GM12878 (cell line): Measurements from ENCODE around the gene PAM. TPM values are rescaled to one million over a fixed set of nuclear protein-coding genes. Genes with fewer than 3 reads are reported as not detected.

Experiments
- ATAC-seq: fragments of 200-7000 bp; cut with Tn5 transposase; 3 replicates; pipeline ENCODE4 v1.9.1; 2020; ENCODE audit warnings: mild to moderate bottlenecking, moderate library complexity
- BruUV-seq: library from RNA; stranded (reverse); fragments of 400-500 nt; replicated peaks from 2 replicates; lab custom pipeline; 2021; lab: Mats Ljungman, UMichigan
- CTCF ChIA-PET: fragments of 300-600 bp; sonication (Branson Sonifier 250); formaldehyde crosslinking; extraction: SDS; loops from one replicate; lab custom pipeline; 2021; ENCODE audit warnings: inconsistent platforms; lab: Yijun Ruan, JAX
- POLR2A ChIA-PET: fragments of 350-600 bp; formaldehyde crosslinking; extraction: SDS; loops from one replicate; lab custom pipeline; 2021; ENCODE audit warnings: inconsistent platforms; lab: Charles Lee
- RAD21 ChIA-PET: fragments of 300-600 bp; sonication (Branson Sonifier 250); formaldehyde crosslinking; loops from one replicate; lab custom pipeline; 2023; ENCODE audit warnings: antibody characterized with exemption; ENCODE audit not compliant: unreplicated experiment; lab: Charles Lee
- SMC1A ChIA-PET: fragments of 300-600 bp; sonication (Branson Sonifier 250); formaldehyde crosslinking; loops from one replicate; lab custom pipeline; 2023; ENCODE audit not compliant: unreplicated experiment, uncharacterized antibody; lab: Charles Lee
- DNase-seq: peaks from one replicate; pipeline ENCODE4 v3.0.0-alpha.2; 2011; ENCODE audit warnings: low read depth, low spot score
- FAIRE-seq: peaks from 3 replicates; lab custom pipeline; 2011; peaks lifted over from hg19 to GRCh38; lab: Jason Lieb, UNC
- H2AFZ ChIP-seq: 2 replicates; pipeline ENCODE4 v1.6.0; 2011; ENCODE audit warnings: low read depth, low read length, control low read depth; ENCODE audit not compliant: control insufficient read depth
- H3K27ac ChIP-seq: 2 replicates; pipeline ENCODE4 v1.5.1; 2011; ENCODE audit warnings: control low read depth; ENCODE audit not compliant: control insufficient read depth, insufficient read depth
- H3K27me3 ChIP-seq, 2 experiments: replicated peaks in 1 of 2; 2 replicates each; pipeline versions ENCODE4 v1.6.0 to v1.6.1; 2011; ENCODE audit warnings: low read length in 1 of 2; ENCODE audit not compliant: control insufficient read depth in 2 of 2, insufficient read depth in 2 of 2
- H3K36me3 ChIP-seq, 2 experiments: 2 replicates each; pipeline ENCODE4 v1.5.1; 2011; ENCODE audit warnings: low read length in 1 of 2; ENCODE audit not compliant: control insufficient read depth in 2 of 2, insufficient read depth in 2 of 2
- H3K4me1 ChIP-seq: 2 replicates; pipeline ENCODE4 v1.6.1; 2011; ENCODE audit warnings: mild to moderate bottlenecking, low read length, moderate library complexity, mixed read lengths; ENCODE audit not compliant: control insufficient read depth, insufficient read depth
- H3K4me2 ChIP-seq: 2 replicates; pipeline ENCODE4 v1.6.0; 2011; ENCODE audit warnings: control low read depth; ENCODE audit not compliant: control insufficient read depth, insufficient read depth
- H3K4me3 ChIP-seq: fragments of 200-600 bp; sonication (generic); 2 replicates; pipeline ENCODE4 v1.5.1; 2016
- H3K79me2 ChIP-seq: 2 replicates; pipeline ENCODE4 v1.6.0; 2011; ENCODE audit warnings: low read length; ENCODE audit not compliant: control insufficient read depth, insufficient read depth
- H3K9ac ChIP-seq: 2 replicates; pipeline ENCODE4 v1.8.0; 2011; ENCODE audit warnings: low read length, control low read depth, mixed read lengths; ENCODE audit not compliant: control insufficient read depth, insufficient read depth
- H3K9me3 ChIP-seq: replicated peaks from 3 replicates; pipeline ENCODE4 v1.5.1; 2011; ENCODE audit warnings: mild to moderate bottlenecking, low read length; ENCODE audit not compliant: control insufficient read depth, insufficient read depth
- H4K20me1 ChIP-seq: 2 replicates; pipeline ENCODE4 v1.6.0; 2011; ENCODE audit not compliant: control insufficient read depth, insufficient read depth
- ASH2L ChIP-seq: fragments of 300-600, 200-600 bp; sonication (generic); IDR thresholded peaks from 2 replicates; pipeline ENCODE4 v1.6.1; 2017; ENCODE audit warnings: low read depth, mild to moderate bottlenecking, borderline replicate concordance
- BACH1 ChIP-seq: fragments of 450-650 bp; IDR thresholded peaks from 2 replicates; pipeline ENCODE4 v1.6.1; 2017; ENCODE audit warnings: mild to moderate bottlenecking, borderline replicate concordance
- BCL11A ChIP-seq: IDR thresholded peaks from 2 replicates; pipeline ENCODE4 v1.6.1; 2011; ENCODE audit warnings: low read depth, low read length
- FOXM1 ChIP-seq: IDR thresholded peaks from 2 replicates; pipeline ENCODE4 v1.6.1; 2012; ENCODE audit warnings: low read depth, mild to moderate bottlenecking, inconsistent platforms, low read length, moderate library complexity
- HDGF ChIP-seq: fragments of 450-650 bp; IDR thresholded peaks from 2 replicates; pipeline ENCODE4 v1.6.1; 2016; ENCODE audit warnings: antibody characterized with exemption
- IRF4 ChIP-seq: IDR thresholded peaks from 2 replicates; pipeline ENCODE4 v1.6.1; 2011; ENCODE audit warnings: low read depth, low read length
- NFYA ChIP-seq: IDR thresholded peaks from 2 replicates; pipeline ENCODE4 v1.6.1; 2011; ENCODE audit warnings: low read depth, mild to moderate bottlenecking, low read length, improper control_type of control experiment, borderline replicate concordance
- SP1 ChIP-seq: IDR thresholded peaks from one replicate; pipeline ENCODE4 v1.6.1; 2011; ENCODE audit warnings: low read depth, low read length
- SREBF1 ChIP-seq: IDR thresholded peaks from 2 replicates; pipeline ENCODE4 v1.6.1; 2012; ENCODE audit warnings: mild to moderate bottlenecking, low read length
- WGBS: methylation state at CpG from one replicate; pipeline ENCODE4 v1.1.6; 2016; ENCODE audit warnings: low lambda C conversion rate; ENCODE audit not compliant: insufficient replicate concordance, insufficient coverage; ENCODE audit errors: missing lambda C conversion rate; 5-methylcytosine and 5-hydroxymethylcytosine counted together
- in situ Hi-C: fragments of 300-500 bp; cut with MboI; formaldehyde crosslinking; loops from 9 replicates; pipeline ENCODE4 v1.14.3; 2018; ENCODE audit warnings: mixed read lengths
- intact Hi-C: fragments of 100-400 bp; cut with micrococcal nuclease; formaldehyde crosslinking; loops from one replicate; pipeline ENCODE4 v1.14.2; 2022; ENCODE audit not compliant: unreplicated experiment
- polyA plus RNA-seq, 11 experiments: library from polyadenylated mRNA; depleted of rRNA in 4 of 11; unstranded in 6 of 11; stranded (reverse) in 5 of 11; fragments of >200 nt; fragmentation: Nextera tagmentation in 4 of 11; fragmentation: Illumina TruSeq in 1 of 11; extraction: Ambion mirVana in 4 of 11; extraction: Trizol in 1 of 11; gene quantifications; 1 replicate in 1 of 11; 2 replicates in 10 of 11; pipeline versions ENCODE4 v1.2.1 to v1.2.3, GENCODE V29; 2011 to 2016; ENCODE audit warnings: inconsistent platforms in 2 of 11, missing spikeins in 2 of 11, low read depth in 1 of 11
- total RNA-seq, 4 experiments: library from RNA; depleted of rRNA in 3 of 4; stranded (reverse); fragments of >200 nt in 3 of 4; fragmentation: Illumina TruSeq in 1 of 4; extraction: Trizol in 1 of 4; gene quantifications; 2 replicates each; pipeline versions ENCODE4 v1.2.1 to v1.2.3, GENCODE V29; 2013 to 2021
- TF ChIP-seq, protein P1 (sequence below), 3 experiments: IDR thresholded peaks in 2 of 3; conservative IDR thresholded peaks in 1 of 3; 2 replicates each; pipeline ENCODE4 v1.5.1; 2011; ENCODE audit warnings: low read depth in 3 of 3, low read length in 3 of 3, mild to moderate bottlenecking in 3 of 3, control low read depth in 2 of 3, moderate library complexity in 2 of 3, inconsistent platforms in 1 of 3, mixed read lengths in 1 of 3; ENCODE audit not compliant: control insufficient read depth in 2 of 3, insufficient read depth in 1 of 3; ENCODE audit errors: extremely low read depth in 1 of 3
- TF ChIP-seq, protein P2 (sequence below): fragments of 450-650 bp; IDR thresholded peaks from 2 replicates; pipeline ENCODE4 v1.6.1; 2018; ENCODE audit warnings: mild to moderate bottlenecking, low read depth, moderate library complexity; ENCODE audit not compliant: partially characterized antibody
- TF ChIP-seq, protein P3 (sequence below): fragments of 450-650 bp; IDR thresholded peaks from 2 replicates; pipeline ENCODE4 v1.6.1; 2017; ENCODE audit warnings: mild to moderate bottlenecking, low read depth, inconsistent platforms; ENCODE audit not compliant: poor library complexity, severe bottlenecking
- TF ChIP-seq, protein P4 (sequence below): fragments of 450-650 bp; IDR thresholded peaks from 2 replicates; pipeline ENCODE4 v1.6.1; 2016; ENCODE audit warnings: mild to moderate bottlenecking
- TF ChIP-seq, protein P5 (sequence below): IDR thresholded peaks from 2 replicates; pipeline ENCODE4 v1.6.1; 2011; ENCODE audit warnings: mild to moderate bottlenecking, low read depth, low read length, moderate library complexity; ENCODE audit not compliant: insufficient replicate concordance

Gene PAM
- total and polyA plus RNA-seq, 10 of the 15 experiments (the other 5 are each of a cell fraction or from before 2014, with no cell fraction given), result 5.5 to 72.5 (median 15.4) TPM

DNA sequence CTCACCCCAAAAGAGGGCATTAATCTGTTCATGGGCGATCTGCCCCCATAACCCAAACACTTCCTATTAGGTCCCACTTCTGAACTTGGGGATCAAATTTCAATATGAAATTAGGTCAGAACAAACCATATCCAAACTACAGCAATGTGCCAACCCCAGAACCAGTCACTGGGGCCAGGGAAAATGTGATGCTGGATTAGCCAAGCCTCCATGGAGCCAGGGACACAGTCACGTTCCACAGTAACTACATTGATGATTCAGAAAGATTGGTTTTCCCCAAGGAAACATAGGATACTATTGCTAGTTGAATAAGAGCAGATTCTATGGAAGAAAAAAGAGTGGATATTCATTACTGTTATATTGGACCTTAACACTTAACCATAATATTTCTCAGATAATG lies 280.6 kb downstream of the PAM start:
- TF ChIP-seq BACH1, result no peak
- no peak for TF ChIP-seq BCL11A
- TF ChIP-seq, protein P1, sequence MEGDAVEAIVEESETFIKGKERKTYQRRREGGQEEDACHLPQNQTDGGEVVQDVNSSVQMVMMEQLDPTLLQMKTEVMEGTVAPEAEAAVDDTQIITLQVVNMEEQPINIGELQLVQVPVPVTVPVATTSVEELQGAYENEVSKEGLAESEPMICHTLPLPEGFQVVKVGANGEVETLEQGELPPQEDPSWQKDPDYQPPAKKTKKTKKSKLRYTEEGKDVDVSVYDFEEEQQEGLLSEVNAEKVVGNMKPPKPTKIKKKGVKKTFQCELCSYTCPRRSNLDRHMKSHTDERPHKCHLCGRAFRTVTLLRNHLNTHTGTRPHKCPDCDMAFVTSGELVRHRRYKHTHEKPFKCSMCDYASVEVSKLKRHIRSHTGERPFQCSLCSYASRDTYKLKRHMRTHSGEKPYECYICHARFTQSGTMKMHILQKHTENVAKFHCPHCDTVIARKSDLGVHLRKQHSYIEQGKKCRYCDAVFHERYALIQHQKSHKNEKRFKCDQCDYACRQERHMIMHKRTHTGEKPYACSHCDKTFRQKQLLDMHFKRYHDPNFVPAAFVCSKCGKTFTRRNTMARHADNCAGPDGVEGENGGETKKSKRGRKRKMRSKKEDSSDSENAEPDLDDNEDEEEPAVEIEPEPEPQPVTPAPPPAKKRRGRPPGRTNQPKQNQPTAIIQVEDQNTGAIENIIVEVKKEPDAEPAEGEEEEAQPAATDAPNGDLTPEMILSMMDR (IDR thresholded peaks at IDR 0.05 in 2 of 3, conservative IDR thresholded peaks at IDR 0.05 in 1 of 3; ENCODE audit: control insufficient read depth in 2 of 3, extremely low read depth in 1 of 3, insufficient read depth in 1 of 3, low read depth in 3 of 3, low read length in 3 of 3), result no peak
- no peak for TF ChIP-seq IRF4
- no peak for TF ChIP-seq NFYA
- TF ChIP-seq, protein P2, sequence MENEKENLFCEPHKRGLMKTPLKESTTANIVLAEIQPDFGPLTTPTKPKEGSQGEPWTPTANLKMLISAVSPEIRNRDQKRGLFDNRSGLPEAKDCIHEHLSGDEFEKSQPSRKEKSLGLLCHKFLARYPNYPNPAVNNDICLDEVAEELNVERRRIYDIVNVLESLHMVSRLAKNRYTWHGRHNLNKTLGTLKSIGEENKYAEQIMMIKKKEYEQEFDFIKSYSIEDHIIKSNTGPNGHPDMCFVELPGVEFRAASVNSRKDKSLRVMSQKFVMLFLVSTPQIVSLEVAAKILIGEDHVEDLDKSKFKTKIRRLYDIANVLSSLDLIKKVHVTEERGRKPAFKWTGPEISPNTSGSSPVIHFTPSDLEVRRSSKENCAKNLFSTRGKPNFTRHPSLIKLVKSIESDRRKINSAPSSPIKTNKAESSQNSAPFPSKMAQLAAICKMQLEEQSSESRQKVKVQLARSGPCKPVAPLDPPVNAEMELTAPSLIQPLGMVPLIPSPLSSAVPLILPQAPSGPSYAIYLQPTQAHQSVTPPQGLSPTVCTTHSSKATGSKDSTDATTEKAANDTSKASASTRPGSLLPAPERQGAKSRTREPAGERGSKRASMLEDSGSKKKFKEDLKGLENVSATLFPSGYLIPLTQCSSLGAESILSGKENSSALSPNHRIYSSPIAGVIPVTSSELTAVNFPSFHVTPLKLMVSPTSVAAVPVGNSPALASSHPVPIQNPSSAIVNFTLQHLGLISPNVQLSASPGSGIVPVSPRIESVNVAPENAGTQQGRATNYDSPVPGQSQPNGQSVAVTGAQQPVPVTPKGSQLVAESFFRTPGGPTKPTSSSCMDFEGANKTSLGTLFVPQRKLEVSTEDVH, result no peak
- TF ChIP-seq HDGF, result no peak
- TF ChIP-seq, protein P3, sequence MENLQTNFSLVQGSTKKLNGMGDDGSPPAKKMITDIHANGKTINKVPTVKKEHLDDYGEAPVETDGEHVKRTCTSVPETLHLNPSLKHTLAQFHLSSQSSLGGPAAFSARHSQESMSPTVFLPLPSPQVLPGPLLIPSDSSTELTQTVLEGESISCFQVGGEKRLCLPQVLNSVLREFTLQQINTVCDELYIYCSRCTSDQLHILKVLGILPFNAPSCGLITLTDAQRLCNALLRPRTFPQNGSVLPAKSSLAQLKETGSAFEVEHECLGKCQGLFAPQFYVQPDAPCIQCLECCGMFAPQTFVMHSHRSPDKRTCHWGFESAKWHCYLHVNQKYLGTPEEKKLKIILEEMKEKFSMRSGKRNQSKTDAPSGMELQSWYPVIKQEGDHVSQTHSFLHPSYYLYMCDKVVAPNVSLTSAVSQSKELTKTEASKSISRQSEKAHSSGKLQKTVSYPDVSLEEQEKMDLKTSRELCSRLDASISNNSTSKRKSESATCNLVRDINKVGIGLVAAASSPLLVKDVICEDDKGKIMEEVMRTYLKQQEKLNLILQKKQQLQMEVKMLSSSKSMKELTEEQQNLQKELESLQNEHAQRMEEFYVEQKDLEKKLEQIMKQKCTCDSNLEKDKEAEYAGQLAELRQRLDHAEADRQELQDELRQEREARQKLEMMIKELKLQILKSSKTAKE, result no peak
- TF ChIP-seq SREBF1, result no peak
- no peak for TF ChIP-seq SP1
- no peak for TF ChIP-seq FOXM1
- TF ChIP-seq, protein P4, sequence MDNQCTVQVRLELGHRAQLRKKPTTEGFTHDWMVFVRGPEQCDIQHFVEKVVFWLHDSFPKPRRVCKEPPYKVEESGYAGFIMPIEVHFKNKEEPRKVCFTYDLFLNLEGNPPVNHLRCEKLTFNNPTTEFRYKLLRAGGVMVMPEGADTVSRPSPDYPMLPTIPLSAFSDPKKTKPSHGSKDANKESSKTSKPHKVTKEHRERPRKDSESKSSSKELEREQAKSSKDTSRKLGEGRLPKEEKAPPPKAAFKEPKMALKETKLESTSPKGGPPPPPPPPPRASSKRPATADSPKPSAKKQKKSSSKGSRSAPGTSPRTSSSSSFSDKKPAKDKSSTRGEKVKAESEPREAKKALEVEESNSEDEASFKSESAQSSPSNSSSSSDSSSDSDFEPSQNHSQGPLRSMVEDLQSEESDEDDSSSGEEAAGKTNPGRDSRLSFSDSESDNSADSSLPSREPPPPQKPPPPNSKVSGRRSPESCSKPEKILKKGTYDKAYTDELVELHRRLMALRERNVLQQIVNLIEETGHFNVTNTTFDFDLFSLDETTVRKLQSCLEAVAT, result no peak
- TF ChIP-seq, protein P5, sequence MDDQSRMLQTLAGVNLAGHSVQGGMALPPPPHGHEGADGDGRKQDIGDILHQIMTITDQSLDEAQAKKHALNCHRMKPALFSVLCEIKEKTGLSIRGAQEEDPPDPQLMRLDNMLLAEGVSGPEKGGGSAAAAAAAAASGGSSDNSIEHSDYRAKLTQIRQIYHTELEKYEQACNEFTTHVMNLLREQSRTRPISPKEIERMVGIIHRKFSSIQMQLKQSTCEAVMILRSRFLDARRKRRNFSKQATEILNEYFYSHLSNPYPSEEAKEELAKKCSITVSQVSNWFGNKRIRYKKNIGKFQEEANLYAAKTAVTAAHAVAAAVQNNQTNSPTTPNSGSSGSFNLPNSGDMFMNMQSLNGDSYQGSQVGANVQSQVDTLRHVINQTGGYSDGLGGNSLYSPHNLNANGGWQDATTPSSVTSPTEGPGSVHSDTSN, result no peak
- TF ChIP-seq ASH2L, result no peak
- H3K27me3 ChIP-seq, result no peaks in the 10 kb centered on the region
- H2AFZ ChIP-seq, result no peak overlapping the region
- no peaks in the 10 kb centered on the region for H3K36me3 ChIP-seq
- H3K4me3 ChIP-seq, result no peak overlapping the region
- POLR2A ChIA-PET, result no interaction called here
- H4K20me1 ChIP-seq, result no peaks in the 10 kb centered on the region
- RAD21 ChIA-PET, result interaction anchor here (0.9 kb wide), 1 partner anchor 354 kb away, joined by 3 read pairs; no protein-coding TSS in a partner anchor
- FAIRE-seq (no peak), DNase-seq (no peak), ATAC-seq (no peak)
- CTCF ChIA-PET, result interaction anchor here (0.5 to 1.8 kb wide), 3 partner anchors 10 to 354 kb away, joined by 3 to 6 read pairs (median 3); no protein-coding TSS in a partner anchor
- no peak overlapping the region for H3K9ac ChIP-seq
- no peaks in the 10 kb centered on the region for H3K4me1 ChIP-seq
- intact Hi-C loops (loop anchor here (10.0 kb wide), 1 partner anchor 439 kb away; no protein-coding TSS in a partner anchor), in situ Hi-C loops (loop anchor here (10.0 kb wide), 1 partner anchor 351 kb away; no protein-coding TSS in a partner anchor)
- no peak overlapping the region for H3K27ac ChIP-seq
- H3K4me2 ChIP-seq, result no peak overlapping the region
- BruUV-seq, result no TSS peak
- 31% methylated on average over 2 of the region's 2 CpGs for WGBS
- SMC1A ChIA-PET, result interaction anchor here (1.3 to 1.5 kb wide), 3 partner anchors 23 to 354 kb away, joined by 3 to 8 read pairs (median 5); no protein-coding TSS in a partner anchor
- H3K79me2 ChIP-seq, result no peaks in the 10 kb centered on the region
- H3K9me3 ChIP-seq, result no peaks in the 10 kb centered on the region; the same call in 2 of the 3 replicates
